Spleen (tissue), 7 donors: ENCODE measurements around the gene SMAD5.

ENCODE experiments used
- CTCF ChIP-seq, 11 experiments: fragments of 200-600 bp in 7 of 11; fragments of 450-650 bp in 4 of 11; sonication (generic) in 4 of 11; IDR thresholded peaks in 8 of 11; conservative IDR thresholded peaks in 3 of 11; 1 replicate in 7 of 11; 2 replicates in 4 of 11; pipeline versions ENCODE4 v1.4.0 to v1.8.0; 2016 to 2021; ENCODE audit warnings: antibody characterized with exemption in 11 of 11, inconsistent platforms in 4 of 11, mild to moderate bottlenecking in 1 of 11
- POLR2A ChIP-seq, 3 donors: fragments of 450-650 bp; IDR thresholded peaks; one replicate each; pipeline ENCODE4 v1.5.1; 2017; ENCODE audit warnings: antibody characterized with exemption in 3 of 3, mild to moderate bottlenecking in 1 of 3
- POLR2AphosphoS5 ChIP-seq, 3 donors: sonication (generic); formaldehyde crosslinking; IDR thresholded peaks; one replicate each; pipeline ENCODE4 v1.5.1; 2017; ENCODE audit warnings: antibody characterized with exemption in 3 of 3
- donor health status: DM: no; HTN: no; CAD: no; lungs with moderate emphysema.
- donor health status: DM: no; HTN: no; CAD: no.
- donor health status: DM: no; HTN: no; CAD: no.

- no peak for TF ChIP-seq CTCF (IDR thresholded peaks at IDR 0.05 in 8 of 11, conservative IDR thresholded peaks at IDR 0.05 in 3 of 11)
- TF ChIP-seq POLR2A (IDR thresholded peaks at IDR 0.05): no peak
- TF ChIP-seq POLR2AphosphoS5 (IDR thresholded peaks at IDR 0.05): no peak
These were observed 47.9 kb upstream of the SMAD5 start for GRCh38 chr5:136084698-136085097.
